GM18511 (cell line): ENCODE results near the gene MREG.
"Not testable (repeated sequence)": the region's sequence is repeated elsewhere in the genome, so short reads cannot be mapped to it uniquely, and the experiment has no call there.

Experiments
- ATAC-seq: cut with Tn5 transposase; IDR thresholded peaks from one replicate; pipeline ENCODE4 v1.9.1; 2021; ENCODE audit warnings: mild to moderate bottlenecking, moderate library complexity; ENCODE audit not compliant: unreplicated experiment

MREG gene

DNA sequence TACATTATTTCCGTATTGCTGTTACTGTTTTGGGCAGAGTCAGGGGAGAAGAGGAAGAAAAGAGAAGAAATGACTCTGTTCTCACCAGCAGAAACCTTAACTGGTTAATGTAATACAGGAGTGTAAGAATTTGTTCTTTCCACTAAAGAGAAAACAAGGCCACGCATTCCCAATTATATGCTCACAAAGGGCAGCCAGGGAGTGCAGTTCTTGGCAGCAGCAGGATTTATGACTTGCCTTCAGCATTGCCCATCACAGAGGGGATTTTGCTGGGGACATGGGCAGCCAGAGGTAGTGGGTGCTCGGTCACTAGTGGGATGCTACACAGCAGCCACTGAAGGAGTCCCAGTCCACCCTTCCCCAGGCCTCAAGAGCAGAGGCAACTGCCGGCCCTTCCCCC lies 18.4 kb downstream of the MREG start:
- no peak for ATAC-seq

DNA sequence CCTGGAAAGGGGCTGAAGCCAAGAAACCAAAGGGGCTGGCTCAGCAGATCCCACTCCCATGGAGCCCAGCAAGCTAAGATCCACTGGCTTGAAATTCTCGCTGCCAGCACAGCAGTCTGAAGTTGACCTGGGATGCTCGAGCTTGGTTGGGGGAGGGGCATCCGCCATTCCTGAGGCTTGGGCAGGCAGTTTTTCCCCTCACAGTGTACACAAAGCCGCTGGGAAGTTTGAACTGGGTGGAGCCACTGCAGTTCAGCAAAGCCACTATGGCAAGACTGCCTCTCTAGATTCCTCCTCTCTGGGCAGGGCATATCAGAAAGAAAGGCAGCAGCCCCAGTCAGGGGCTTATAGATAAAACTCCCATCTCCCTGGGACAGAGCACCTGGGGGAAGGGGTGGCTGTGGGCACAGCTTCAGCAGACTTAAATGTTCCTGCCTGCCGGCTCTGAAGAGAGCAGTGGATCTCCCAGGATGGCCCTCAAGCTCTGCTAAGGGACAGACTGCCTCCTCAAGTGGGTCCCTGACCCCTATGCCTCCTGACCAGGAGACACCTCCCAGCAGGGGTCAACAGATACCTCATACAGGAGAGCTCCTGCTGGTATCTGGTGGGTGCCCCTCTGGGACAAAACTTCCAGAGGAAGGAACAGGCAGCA lies 24.7 kb downstream of the MREG start:
- ATAC-seq: not testable (repeated sequence)

DNA sequence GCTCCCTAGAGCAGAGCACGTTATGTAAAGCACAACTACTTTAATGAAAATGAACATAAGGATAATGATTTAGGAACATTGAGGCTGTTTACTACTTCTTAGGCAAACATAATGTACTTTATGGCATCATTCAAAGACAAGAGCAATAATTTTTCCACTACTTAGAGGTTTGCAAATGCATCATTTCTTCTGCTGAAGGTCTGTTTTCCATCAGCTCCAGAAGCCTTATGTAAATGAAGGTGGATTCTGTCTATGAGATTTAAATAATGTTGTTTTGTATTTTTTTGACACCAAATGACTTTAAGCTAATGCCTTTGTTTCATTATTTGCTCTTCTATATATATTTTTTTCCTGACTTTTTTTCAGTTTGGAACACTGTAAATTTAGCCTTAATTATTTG lies 28.1 kb downstream of the MREG start:
- no peak for ATAC-seq

DNA sequence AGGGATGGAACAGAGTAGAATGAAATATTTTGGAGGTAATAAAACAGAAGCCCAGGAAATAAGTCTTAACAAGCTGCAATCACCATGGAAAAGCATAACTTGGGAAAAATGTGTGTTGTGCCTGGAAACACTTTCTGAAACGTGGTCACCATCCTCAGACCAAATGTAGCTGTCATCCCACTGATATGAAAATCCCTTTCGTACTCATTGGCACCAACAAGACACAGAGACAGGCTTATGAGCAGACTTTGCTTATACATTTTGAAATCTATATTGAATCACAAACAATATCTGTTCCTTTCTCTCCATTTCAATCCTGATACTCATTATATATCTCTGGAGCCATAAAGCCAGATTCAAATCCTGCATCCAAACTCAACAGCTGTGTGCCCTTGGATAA lies 28.7 kb downstream of the MREG start:
- ATAC-seq: no peak

DNA sequence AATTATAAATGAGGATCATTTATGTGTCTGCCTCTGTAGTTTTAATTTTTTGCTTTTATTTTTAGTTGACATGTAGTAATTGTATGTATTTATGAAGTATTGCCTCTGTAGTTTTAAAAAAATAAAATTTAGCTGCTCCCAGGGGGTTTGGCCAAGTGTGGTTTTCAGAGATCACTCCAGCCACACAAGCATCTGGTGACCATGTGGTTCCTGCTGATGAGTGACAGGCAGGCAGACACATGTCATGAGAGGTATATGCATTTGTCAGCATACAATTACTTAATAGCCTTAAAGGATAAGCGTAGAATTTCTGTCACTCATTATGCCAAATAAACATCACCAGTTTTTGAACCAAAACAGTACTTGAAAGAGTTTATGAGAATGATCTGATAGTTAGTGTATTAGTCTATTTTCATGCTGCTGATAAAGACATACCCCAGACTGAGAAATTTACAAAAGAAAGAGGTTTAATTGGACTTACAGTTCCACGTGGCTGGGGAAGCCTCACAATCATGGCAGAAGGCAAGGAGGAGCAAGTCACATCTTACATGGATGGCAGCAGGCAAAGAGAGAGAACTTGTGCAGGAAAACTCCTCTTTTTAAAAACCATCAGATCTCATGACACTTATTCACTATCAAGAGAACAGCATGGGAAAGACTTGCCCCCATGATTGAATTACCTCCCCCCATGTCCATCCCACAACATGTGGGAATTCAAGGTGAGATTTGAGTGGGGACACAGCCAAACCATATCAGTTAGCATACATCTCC lies 29.6 kb downstream of the MREG start:
- peak; percentile 66 for ATAC-seq

DNA sequence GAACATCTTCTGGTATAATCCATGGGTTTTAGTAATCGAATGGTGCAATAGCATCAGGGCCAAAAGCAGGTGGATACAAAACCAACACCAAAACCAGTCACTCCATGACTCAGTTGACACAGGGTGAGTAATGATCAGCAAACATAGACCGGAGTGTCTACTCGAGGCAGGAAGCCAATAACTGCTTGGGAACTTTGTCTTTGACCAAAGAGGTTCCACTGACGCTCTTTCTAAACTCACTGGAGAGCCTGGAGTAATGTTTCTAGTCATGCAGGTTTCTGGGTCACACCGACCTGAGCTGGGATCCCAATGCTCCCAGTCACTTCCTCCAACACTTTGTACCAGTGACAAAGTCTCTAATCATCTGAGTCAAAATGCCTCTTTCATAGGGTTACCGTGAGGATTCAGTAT lies 30.9 kb downstream of the MREG start:
- peak; percentile 67 for ATAC-seq

DNA sequence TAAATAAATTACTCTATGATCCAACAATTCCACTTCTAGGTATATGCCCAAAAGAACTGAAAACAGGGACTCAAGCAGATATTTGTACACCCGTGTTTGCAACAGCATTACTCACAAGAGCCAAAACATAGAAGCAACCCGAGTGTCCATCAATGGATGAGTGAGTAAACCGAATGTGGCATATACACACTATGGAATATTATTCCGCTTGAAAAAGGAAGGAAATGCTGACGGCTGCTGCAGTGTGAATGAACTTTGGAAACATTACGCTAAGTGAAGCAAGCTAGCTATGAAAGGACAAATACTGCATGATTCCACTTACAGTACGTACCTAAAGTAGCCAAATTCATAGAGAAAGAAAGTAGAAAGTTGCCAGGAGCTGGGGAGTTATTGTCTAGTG lies 32.2 kb downstream of the MREG start:
- no peak for ATAC-seq

DNA sequence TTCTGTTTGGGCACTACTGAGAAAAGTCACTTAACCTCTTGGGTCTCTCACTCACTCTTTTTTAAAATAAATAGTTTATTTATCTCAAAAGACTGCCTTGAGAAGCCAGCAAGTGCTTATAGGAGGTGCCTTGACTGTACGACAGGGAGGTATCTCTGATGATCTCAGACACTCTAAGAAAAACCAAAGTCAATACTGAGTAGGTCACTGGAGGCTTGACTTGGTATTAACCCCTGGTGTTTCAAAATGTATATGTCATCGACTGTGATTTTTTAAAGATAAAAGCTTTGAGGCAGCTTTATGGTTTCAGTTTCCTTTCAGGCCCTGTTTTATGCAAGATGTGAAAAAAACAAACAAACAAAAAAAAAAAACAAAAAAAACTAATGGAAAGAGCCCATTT lies 33.7 kb downstream of the MREG start:
- peak; percentile 44 for ATAC-seq

DNA sequence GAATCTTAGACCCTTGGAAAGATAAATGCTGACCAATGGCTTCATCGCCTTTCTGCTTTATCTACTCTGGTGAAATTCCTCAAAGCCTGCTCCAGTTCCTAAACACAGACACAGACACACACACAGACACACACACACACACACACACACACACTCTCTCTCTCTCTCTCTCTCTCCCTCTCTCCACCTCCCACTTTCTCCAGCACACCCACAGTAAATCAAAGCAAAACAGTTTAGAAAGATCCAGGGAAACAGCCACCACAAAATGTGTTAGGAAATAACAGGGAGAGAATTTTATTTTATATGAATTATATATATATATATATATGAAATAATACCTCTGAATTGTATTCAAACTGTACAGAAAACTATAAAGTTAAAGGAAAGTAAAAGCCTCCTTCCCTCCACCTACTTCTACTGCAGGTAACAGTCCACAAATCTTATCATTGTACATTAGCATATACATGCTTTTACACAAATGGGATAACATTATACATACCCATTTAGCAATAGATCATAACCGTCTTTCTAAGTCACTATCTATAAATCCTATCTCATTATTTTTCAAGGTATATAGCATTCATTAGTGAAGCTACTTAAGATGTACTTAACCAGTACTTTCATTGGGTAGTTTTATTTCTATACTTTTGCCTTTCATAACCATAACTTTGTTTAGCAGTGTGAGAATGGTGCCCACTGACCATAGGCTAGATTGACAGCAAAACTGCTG lies 38.5 kb downstream of the MREG start:
- ATAC-seq: no peak

DNA sequence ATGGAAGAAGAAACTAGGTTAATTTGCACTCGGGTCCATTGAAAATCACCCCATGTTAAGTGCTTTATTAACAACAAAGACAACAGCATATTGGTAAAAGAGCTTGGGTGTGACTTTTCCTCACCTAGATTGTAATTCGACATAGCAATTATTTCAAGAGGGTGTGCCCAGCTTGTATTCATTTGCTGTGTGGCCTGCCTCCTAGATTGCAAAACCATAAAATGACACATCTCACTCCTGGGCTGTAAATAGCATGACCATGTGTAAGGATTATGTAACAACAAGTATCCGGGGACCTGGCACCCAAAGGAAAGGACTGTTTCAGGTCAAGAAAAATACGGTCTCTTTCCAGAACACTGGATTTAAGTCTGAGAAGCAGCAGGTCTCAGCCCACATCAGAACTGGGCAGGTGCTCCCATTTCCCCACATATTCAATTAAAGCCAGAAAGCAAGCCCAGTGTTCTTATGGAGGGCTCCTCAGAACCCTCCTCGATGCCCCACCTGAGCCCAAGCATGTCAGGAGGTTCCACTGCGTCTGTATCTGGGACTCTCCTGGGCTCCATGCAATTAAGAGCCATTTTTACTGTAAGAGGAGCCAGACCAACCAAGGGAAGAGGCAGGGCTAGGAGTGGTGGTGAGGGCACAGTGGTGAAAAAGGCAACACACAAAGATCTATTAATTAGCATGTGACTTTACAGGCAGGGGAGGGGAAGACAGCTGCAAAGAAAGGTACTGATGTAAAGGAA lies 39.2 kb downstream of the MREG start:
- ATAC-seq: no peak

DNA sequence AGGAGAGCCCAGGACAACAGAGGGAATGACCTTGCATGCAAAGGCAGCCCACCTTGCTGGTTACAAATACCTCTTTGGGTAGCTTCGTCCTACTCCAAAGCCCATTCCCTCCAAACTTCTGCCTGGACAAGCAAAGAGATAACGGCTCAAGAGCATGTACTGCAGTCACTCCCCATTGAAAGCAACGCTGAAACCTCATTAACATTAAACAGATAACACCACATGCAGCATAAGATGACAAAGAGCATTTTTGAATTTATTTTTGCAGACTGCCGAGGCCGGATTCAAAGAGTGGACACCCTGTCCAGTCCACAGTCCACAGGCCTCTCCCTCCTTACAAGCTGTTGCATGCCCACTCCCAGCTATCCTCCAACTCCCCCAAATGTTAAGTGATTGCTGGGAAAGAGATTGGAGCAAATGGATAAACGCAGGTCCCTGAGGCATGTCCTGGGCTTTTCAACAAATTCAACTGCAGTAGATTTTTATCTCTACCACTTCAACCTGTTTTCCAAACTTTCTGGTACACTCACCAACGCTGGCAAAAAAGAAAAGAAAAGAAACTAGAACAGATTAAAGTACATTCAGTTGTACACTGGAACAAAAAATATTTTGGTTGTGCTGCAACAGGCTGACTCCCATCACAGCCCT lies 40.1 kb downstream of the MREG start:
- ATAC-seq: no peak

DNA sequence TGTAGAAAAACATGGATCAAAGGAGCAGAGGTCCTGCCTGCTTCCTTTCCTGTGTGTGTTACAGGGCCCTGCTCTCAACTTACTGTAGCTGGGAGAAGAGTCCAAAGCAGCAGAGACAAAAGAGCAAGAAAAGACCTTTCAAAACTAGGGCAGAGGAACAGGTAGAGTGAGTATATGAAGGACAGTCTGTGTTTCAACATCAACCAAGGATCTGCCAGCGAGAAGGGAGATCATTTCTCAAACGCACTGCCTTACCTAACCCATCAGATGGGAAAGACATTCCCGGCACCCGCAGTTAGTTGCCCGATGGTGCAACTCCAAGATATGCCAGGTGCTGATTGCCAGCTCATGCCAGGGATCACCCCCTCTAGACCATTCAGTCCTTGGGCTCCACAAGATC lies 41.7 kb downstream of the MREG start:
- no peak for ATAC-seq

DNA sequence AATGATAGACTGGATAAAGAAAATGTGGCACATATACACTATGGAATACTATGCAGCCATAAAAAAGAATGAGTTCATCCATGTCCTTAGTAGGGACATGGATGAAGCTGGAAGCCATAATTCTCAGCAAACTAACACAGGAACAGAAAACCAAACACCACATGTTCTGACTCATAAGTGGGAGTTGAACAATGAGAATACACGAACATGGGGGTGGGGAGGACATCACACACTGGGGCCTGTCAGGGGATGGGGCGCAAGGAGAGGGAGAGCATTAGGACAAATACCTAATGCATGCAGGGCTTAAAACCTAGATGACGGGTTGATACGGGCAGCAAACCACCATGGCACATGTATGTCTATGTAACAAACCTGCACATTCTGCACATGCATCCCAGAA lies 42.5 kb downstream of the MREG start:
- not testable (repeated sequence) for ATAC-seq

DNA sequence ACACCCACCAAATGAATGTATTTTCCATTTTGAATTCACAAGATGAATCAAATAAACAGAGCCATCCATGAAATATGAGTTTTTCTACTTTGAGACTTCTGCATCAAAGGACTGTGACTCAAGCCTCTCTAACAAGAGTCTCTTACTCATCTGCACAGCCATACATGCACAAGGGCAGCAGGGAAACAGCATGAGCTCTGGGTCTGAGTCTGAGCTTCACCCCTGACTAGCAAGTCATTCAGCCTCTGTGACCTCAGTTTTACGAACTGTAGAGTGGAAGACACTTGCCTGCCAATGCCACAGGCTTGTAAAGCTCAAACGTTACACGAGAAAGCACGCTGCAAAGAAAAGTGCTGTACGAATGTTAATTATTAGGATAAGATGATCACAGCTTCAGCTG lies 42.9 kb downstream of the MREG start:
- no peak for ATAC-seq

DNA sequence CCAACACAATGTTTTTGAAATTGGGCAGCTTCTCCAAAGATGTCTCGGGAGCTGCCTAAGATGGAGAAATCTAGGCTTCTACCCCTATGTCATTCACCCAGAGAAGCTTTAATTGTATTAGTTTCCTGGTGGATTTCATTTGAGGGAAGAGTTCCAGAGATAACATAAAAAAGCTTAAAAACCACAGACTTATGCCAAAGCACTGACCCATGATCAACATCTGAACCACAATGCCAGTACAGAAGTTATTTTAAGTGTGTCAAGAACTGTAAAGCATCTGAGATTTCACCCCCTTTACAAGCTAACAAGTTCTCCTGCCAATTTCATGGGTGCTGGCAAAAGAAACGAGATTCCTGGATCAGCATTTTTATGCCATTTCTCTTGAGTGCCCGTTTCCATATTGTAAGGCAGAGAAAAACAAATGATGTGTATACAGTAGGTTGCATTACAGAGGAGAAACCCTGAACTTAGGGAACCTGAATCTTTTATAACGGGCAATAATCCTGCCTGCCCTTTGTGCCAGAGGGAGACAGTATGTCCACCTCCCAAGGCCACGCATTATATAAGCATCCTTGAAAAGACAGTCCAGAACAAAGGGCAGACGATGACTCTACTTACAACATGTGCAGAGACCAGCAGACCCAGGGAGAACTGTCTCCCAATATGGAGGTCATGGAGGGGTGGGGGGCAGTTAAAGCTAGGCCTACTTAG lies 44.1 kb downstream of the MREG start:
- ATAC-seq: no peak

DNA sequence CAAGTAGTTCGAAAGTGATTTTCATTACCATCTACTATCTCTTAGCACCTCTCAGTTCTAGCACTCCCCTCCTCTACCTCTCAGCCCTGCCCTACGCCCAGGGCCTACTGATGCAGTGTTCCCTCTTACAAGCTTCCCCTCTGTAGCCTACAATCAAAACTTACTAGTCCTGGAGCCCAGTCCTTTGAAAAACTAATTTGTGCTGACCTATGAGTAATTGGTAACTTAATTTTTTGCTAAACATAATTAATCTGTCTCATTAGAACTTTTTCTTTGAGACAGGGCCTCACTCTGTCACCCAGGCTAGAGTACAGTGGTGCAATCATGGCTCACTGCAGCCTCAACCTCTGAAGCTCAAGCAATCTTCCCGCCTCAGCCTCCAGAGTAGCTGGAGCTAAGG lies 44.9 kb downstream of the MREG start:
- no peak for ATAC-seq

DNA sequence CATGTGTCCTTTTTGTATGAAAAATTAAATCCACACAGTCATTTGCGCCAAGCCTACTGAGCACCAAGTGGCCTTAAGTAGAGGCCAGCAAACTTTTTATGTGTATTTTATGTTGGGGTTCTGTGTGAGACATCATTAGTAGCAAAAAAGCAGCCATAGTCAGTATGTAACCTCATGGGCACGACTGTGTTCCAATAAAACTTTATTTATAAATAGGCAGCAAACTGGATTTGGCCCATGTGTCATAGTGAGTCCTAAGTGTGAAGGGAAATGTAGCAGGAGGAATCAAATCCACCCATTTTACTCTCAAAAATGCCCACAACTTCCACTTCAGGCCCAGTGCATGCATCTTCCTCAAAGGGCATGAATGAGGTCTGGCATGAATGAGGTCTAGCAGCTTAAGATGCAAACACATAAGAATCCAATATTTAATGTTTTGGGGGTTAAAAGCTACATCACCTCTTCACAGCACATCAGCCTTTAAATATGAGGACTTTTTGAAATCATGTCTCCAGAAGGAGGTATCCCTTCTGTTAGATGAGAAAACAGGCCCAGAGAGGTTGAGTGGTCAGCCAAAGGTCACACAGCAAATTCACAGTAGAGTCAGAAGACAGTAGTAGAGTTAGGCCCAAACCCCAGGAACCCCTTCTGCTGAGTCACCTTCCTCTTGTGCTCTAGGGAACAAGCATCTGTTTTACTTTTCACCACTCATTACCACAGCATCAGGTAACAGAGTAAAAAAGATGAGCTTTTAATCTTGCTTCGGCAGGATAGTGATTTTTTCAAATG lies 45.6 kb downstream of the MREG start:
- no peak for ATAC-seq

DNA sequence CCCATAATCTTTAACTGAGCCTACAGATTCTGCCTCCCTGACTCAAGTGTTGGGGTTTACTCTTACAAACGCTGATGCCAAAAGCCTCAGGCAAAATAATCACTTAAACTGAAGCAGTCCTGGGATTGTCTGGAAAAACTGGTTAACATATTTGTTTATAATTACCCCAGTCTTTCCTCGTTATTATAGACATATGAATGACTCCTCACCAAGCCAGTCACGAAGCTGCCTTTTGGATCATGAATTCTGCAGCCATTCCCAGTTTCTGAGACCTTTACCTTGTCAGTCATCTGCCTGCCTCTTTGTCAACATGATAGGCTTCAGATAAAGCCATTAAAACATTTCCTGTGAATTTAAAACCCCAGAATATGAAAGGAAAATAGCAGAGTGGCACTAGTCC lies 46.4 kb downstream of the MREG start:
- ATAC-seq: no peak

DNA sequence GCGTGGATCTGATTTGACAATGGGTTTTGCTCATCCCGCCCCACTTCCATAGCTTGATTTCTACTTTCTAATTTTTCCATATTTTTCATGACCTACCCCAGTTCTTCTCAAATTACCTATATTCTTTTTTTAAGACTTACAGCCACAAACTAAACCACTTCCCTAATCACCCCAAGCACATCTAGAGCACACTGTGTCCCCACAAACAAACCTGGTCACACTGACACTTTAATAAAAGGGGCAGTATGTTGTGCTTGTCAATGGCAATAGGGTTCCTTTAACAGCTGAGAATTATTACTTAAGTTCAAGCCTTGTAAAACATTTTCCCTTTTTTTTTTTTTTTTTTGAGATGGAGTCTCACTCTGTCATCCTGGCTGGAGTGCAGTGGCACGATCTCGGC lies 47.1 kb downstream of the MREG start:
- ATAC-seq: no peak
